Inferior parietal cortex (tissue), 1 donor: ENCODE data around the gene ZNF488.

Experiments
- DNase-seq: peaks from one replicate; pipeline ENCODE4 v3.0.0-alpha.2; 2016; ENCODE audit errors: extremely low spot score

Gene ZNF488

DNA sequence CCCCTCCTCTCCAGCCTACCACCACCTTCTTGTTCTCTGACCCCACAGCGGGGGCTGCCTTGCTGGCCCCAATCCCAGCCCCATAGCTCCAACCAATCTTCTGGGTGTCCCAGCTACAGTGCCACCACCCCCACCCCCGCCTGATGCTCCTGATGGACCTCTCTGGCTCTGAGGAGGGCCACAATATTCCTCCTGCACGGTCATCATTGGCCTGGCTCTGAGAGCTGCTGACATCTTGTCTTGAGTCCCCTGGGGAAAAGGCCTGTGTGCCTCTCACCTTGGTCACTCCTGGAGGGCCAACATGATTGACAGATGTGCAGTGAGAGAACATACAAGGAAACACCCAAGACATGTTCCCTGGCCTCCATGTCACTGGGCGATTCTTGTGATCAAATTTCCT, 54.2 kb downstream of the ZNF488 start:
- no peak for DNase-seq

DNA sequence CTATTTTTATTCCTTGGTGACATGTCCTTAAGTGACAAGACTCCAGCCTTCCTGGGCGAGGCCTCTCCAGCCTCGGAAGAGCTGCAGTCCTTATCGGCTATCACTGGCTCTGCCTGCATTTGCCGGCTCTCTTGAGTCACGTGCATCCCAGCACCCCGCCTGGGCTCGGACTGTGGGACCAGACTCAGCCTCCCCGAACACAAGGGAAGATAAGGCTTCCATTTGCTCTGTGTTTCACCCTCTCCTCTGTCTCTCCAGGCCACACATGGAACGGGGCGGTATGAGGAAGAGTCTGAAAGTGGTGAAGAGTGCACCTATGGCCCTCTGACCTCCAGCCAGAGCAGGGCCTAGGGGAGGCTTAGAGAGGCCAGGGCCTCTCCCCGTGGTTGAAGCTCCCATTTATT, 57.2 kb downstream of the ZNF488 start:
- no peak for DNase-seq

DNA sequence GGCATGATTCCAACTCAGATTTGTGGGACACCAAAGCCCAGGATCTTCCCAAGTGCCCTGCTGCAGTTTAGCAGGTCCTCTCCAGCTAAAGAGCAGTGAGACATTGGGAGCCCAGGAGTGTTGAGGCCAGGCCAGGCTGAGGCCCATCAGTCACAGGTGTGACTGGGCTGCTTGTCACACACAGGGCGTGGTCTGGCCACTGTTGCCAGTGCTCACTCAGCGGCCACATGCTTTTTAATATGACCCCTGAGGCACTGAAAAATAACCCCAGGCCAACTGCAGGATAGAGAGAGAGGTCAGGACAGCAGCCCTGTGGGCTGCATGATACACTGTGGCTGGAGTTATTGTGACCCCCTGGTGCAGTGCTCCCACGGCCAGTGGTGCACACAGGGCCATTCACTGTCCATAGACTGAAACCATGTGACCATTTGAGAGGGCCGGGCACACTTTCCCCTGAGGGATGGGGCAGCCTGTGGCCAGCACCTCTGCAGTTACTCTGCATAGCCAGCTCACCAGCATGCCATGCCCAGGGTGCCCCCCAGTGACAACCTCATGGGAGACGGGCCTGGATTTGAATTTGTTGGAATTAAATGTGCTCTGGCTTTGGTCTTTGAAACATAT, 57.7 kb downstream of the ZNF488 start:
- DNase-seq: no peak

- no peak for DNase-seq
Observed at GRCh38 chr10:47325303-47326291, 58.5 kb downstream of the ZNF488 start.

DNA sequence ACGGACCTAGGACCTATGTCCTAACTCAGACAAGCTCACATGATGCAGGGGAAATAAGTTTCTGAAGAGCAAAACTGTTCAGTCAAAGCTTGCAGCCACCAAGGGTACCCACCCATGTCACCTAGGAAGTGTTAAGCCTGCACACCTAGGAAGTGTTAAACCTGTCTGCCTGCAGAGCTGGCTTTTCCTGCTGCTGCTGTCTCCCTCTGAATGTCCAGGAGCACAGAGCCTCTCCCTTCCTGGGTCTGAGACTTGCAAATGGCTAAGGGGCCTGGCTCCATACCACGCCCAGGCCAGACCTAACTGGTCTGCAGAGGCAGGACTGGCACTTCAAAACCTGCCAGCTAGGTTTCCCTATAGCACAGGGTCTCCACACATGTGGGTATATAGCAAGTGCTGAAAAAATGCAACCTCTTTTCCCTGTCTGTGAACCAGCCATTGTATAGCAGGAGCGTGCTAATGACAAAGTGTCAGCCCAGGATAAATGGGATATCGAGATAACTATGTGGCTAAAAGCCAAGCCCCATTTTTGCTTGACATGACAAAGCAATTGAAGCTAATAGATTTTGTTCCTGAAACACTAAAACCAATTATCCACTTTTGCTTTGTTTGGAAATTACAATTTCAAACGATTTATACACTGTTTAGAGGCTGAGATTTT, 60.3 kb downstream of the ZNF488 start:
- no peak for DNase-seq

DNA sequence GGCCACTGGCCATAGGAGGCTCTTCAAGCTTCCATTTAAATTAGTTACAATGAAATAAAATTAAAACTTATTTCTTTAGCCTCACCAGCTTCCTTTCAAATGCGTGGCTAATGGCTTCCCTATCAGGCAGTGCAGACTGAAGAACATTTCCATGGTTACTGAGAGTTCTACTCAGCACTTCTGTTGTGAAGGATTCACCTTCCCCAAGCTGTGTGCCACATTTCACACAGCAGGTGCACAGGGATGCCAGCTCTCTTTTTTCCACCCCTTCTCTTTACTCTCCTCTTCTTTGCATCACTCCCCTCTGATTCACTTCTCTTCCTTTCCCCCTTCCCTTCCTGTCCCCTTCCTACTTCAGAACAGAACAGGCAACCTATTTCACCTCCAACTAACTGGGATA, 61.0 kb downstream of the ZNF488 start:
- DNase-seq: no peak

GRCh38 chr10:47322300-47323061, 61.6 kb downstream of the ZNF488 start, which contains the start of gene GDF2:
Gene GDF2 (plus strand): TSS chr10:47322454. CDS start chr10:47322669, 215 bp downstream.
- no peak for DNase-seq

GRCh38 chr10:47321521-47322195, 62.4 kb downstream of the ZNF488 start:
- no peak for DNase-seq

DNA sequence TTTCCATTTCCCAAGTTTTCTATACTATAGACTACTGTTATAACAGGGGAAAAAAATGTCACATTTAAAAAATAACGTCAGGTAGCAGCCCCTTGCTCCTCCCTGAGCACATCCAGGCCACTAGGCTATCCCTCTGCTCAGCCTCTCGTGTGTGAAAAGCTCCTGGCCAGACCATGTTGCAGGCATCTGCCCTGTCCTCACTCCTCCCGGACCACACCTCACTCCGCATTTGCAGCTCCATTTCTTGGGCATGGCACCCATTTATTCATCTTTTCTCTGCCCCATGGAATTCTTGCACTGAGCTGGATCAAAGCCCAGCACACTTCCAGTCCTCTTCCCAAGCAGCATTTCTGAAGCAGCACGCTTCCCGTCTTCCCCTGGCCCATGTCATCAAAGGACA, 63.3 kb downstream of the ZNF488 start:
- no peak for DNase-seq

- DNase-seq: no peak
Observed at GRCh38 chr10:47319784-47320183, 64.3 kb downstream of the ZNF488 start.

GRCh38 chr10:47318706-47319105, 65.4 kb downstream of the ZNF488 start:
- DNase-seq: no peak

DNA sequence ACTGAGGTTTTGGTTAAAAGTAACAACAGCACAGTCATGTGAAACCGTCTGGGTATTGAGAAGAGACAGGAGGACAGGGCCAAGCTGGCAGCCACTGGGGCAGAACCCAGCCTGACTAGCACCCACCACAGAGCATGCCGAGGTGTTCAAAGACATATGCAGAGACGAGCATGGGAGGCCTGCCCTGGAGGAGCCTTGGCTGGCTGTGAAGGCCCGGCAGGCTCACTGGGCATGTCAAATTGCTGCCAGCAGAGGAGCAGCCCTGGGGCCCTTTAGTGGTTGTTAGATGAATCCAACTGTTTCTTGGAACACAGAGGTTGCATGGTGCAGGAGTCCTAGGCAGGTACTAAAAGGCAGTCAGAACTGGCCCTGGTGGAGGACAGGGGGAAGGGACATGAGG, 66.8 kb downstream of the ZNF488 start:
- no peak for DNase-seq

DNA sequence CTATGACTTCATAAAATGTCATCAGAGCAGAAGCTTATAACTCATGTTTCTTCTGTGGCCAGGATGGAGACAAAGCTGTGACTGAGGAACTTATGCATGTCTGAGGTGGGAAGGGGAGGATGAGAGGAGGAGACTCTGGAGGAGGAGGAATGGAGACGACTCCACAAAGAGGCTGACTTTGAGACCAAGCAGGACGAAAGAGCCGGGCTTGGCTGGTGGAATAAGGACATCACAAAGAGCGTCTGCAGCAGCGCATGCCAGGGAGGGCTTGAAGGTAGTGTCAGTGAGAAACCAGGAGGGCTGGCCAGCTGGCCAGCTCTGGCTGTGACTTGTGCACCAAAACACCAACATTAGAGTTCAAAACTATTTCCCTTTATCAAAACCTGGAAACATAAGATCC, 68.0 kb downstream of the ZNF488 start:
- no peak for DNase-seq
